Measurements from ENCODE around the gene PAQR3.

DNA sequence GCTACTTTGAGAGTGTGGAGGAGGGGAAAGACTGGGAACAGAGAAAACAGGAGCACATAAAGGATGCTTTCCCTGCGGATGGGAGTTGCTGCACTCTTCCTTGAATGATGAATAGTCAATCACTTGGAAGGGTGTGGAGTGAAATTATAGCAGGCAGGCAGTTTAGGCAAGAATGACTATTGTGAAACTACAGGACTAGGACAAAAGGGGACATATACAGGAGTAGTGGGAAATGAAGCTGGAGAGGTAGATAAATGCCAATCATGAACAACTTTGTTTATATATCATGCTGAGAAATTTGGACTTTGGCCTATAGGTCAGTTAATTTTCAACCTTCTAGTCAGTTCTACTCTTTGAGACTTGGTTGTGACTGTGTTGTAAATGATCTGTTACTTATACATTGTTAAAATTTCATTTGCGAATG, 76.9 kb downstream of the PAQR3 start:
- TF ChIP-seq SMC3 (IDR thresholded peaks at IDR 0.05; ENCODE audit: low read depth, low read length) (no peak), POLR2A (IDR thresholded peaks at IDR 0.05; ENCODE audit: low read depth, low read length) (no peak), FOS (IDR thresholded peaks at IDR 0.05; ENCODE audit: low read depth, low read length) (no peak)
- TF ChIP-seq, protein P1, sequence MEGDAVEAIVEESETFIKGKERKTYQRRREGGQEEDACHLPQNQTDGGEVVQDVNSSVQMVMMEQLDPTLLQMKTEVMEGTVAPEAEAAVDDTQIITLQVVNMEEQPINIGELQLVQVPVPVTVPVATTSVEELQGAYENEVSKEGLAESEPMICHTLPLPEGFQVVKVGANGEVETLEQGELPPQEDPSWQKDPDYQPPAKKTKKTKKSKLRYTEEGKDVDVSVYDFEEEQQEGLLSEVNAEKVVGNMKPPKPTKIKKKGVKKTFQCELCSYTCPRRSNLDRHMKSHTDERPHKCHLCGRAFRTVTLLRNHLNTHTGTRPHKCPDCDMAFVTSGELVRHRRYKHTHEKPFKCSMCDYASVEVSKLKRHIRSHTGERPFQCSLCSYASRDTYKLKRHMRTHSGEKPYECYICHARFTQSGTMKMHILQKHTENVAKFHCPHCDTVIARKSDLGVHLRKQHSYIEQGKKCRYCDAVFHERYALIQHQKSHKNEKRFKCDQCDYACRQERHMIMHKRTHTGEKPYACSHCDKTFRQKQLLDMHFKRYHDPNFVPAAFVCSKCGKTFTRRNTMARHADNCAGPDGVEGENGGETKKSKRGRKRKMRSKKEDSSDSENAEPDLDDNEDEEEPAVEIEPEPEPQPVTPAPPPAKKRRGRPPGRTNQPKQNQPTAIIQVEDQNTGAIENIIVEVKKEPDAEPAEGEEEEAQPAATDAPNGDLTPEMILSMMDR (conservative IDR thresholded peaks at IDR 0.05; ENCODE audit: low read depth, low read length): no peak

Measured in IMR-90 (cell line).